Activated CD4-positive, alpha-beta T cell treated with anti-CD3 and anti-CD28 coated beads, Interleukin-2, amount 50 U/mL, for 1 hour (primary cell): ENCODE data around the gene TPST1.
"Not testable (repeated sequence)": the region's sequence is repeated elsewhere in the genome, so short reads cannot be mapped to it uniquely, and the experiment has no call there.

ENCODE experiments used
- DNase-seq: peaks from one replicate; pipeline ENCODE4 v3.0.0-alpha.2; 2020

Gene TPST1

DNA sequence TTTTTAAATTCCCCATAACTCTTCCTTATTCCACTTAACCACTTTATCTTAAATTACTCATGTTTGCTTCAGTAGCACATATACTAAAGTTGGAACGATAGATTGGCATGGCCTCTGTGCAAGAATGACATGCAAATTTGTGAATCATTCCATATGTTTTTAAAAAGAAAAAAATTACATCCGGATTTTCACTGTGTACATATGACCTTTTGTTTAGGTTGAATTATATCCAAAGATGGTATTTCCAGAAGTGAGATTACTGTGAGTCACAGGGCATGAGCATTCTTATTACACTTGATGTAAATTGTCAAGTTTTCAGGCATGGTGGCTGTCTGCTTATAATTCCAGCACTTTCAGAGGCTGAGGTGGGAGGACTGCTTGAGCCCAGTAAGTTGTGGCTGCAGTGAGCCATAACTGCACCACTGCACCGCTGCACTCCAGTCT, 190.0 kb downstream of the TPST1 start:
- DNase-seq: not testable (repeated sequence)

GRCh38 chr7:66396052-66396451, 190.9 kb downstream of the TPST1 start:
- not testable (repeated sequence) for DNase-seq

GRCh38 chr7:66398841-66399240, 193.7 kb downstream of the TPST1 start:
- not testable (repeated sequence) for DNase-seq

GRCh38 chr7:66399566-66399965, 194.4 kb downstream of the TPST1 start:
- DNase-seq: no peak

DNA sequence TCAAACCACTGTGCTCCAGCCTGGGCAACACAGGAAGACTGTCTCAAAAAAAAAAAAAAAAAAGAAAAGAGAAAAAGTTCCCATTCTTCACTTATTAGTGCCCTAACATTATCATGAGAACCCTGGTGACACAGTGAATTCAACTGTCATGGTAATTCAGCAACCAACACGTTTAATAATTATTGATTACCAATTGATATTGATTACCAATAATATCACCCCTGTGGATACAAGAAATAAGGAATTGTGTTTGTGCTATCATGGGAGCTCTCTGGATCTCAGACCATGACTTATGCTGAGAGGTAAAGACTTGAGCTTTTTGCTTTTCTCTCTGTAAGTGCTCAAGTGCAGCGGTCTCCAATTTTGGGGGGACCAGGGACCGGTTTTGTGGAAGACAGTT, 195.3 kb downstream of the TPST1 start:
- no peak for DNase-seq

DNA sequence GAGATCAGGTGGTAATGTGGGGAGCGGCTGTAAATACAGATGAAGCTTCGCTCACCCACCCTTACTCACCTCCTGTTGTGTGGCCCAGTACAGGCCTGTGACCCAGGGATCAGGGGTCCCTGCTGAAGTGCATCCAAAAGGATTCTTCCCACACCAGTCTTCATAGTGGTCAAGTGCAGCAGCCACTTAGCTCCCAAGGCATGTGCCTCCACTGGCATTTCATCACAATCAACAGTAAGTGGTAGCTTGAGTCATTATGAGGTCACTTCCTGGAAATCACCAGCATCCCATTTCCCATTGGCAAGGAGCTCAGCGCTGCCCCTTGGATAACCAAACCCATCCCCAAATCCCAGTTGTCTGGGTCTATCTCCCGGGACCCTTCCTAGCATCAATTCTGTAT, 196.0 kb downstream of the TPST1 start:
- not testable (repeated sequence) for DNase-seq

DNA sequence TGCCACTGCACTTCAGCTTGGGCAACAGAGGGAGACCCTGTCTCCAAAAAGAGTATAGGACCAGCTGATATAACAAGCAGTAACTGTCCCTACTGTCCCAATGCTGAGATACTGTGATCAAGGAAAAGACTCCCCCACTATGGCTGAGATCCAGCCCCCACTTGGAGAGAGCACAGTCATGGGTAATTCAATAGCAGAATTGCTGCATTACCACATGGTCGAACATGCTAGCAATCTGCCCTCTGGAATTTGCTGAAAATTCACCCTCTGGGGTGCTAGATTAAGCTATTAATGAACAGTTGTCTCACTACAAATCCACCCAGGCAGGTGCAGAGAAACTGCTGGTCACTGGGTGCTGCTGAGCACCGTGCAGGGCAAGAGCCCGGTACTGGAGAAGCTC, 196.8 kb downstream of the TPST1 start:
- DNase-seq: not testable (repeated sequence)

DNA sequence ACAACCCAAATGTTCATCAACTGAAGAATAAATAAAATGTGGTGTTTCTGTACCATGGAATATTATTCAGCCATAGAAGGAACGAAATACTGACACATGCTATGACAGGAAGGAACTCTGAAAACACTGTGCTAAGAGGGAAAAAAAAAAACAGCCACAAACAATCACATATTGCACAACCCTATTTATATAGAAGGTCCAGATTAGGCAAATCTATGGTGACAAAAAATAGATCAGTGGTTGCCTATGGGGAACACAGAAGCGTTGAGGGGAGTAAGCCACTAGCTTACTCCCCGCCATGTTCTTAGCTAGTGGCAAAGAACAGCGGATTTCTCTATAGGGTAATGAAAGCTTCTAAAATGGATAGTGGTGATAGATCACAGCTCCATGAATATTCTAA, 198.4 kb downstream of the TPST1 start:
- no peak for DNase-seq

- no peak for DNase-seq
Measured at GRCh38 chr7:66409493-66409892, 204.4 kb downstream of the TPST1 start.
